GM12874 (cell line): Measurements from ENCODE around the gene TMPRSS2.

Source experiments
- CTCF ChIP-seq: IDR thresholded peaks from 2 replicates; pipeline ENCODE4 v1.5.1; 2011; ENCODE audit warnings: low read depth, mild to moderate bottlenecking, control low read depth, low read length, moderate library complexity; ENCODE audit not compliant: insufficient read depth

Gene TMPRSS2

GRCh38 chr21:41537356-41537755 is 29.4 kb upstream of the TMPRSS2 start:
- TF ChIP-seq CTCF: no peak

GRCh38 chr21:41536827-41537103 is 28.8 kb upstream of the TMPRSS2 start:
- TF ChIP-seq CTCF: no peak

GRCh38 chr21:41536076-41536826 is 28.3 kb upstream of the TMPRSS2 start:
- no peak for TF ChIP-seq CTCF

GRCh38 chr21:41530366-41530765 is 22.4 kb upstream of the TMPRSS2 start:
- no peak for TF ChIP-seq CTCF

- TF ChIP-seq CTCF: no peak
Measured at GRCh38 chr21:41529769-41530168, 21.8 kb upstream of the TMPRSS2 start.

GRCh38 chr21:41526478-41527087 is 18.6 kb upstream of the TMPRSS2 start:
- TF ChIP-seq CTCF: no peak

GRCh38 chr21:41523175-41523574 is 15.2 kb upstream of the TMPRSS2 start:
- TF ChIP-seq CTCF: no peak
